Stimulated activated CD4-positive, alpha-beta T cell treated with anti-CD3 and anti-CD28 coated beads, Interleukin-2, amount 100 ng/mL, for 24 hours (primary cell): Measurements from ENCODE around the gene FAM20C.

ENCODE experiments used
- DNase-seq, 2 donors: peaks; one replicate each; pipeline ENCODE4 v3.0.0-alpha.2; 2020

FAM20C gene

DNA sequence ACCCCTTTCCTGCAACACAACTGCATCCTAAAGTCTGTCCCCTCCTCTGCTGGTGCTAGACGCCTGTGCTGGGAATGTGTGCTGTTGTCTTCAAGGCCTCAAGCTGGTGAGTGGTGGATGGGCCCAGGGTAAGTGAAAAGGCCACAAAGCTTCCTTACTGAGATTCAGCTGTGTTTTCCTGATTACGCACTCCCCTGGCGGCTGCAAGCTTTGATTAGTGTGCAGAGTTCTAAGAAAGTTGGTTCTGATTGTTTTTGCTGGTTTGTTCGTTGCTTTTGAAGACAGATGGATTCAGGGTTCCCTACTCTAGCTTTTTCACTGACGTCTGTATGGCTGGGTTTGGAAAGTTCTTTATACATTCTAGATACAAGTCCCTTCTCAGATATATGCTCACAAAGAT is 85.7 kb downstream of the FAM20C start:
- no peak for DNase-seq

DNA sequence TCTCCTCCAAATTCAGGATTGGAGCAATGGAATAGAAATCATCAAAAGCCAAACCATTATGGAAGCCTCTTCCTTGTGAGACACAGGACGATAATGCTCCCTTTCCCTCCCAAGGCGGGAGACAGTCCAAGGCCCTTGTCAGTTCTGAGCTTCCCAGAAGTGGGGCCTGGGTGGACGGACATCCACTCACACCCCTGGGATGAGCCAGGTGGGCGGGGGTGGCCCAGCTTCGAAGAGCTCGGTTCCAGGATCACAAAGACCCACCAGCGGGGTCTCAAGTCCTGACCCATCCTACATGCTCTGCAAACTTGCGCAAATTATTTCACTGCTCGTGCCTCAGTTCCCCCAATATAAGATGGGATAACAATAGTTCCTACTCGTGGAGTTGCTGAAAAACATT is 87.5 kb downstream of the FAM20C start:
- DNase-seq = no peak

DNA sequence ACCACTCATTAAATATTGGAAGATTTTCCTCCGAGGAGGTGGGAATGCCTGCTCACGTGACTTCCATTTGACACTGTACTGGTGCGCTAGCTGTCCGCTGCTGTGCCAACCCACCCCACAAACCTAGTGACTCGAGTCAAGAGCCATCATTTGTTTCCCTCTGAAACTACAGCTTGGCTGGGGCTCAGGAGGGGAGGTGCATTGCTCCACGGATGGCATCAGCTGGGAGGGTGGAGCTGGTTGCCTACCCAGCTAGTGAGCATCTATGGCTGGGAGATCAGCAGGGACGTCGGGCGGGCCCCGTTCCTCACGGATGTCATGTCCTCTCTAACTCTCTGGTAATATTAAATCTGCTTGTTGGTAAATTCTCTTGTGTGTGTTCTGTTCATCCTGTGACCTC is 88.1 kb downstream of the FAM20C start:
- no peak for DNase-seq

DNA sequence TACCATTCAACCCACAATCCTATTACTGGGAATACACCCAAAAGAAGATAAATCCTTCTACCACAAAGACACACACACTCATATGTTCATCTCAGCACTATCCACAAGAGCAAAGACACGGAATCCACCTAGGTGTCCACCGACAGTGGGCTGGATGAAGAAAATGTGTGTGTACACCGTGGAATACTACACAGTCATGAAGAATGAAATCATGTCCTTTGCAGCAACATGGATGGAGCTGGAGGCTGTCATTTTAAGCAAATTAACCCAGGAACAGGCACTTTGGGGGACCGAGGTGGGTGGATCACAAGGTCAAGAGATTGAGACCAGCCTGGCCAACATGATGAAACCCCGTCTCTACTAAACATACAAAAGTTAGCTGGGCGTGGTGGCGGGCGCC is 89.3 kb downstream of the FAM20C start:
- no peak for DNase-seq

DNA sequence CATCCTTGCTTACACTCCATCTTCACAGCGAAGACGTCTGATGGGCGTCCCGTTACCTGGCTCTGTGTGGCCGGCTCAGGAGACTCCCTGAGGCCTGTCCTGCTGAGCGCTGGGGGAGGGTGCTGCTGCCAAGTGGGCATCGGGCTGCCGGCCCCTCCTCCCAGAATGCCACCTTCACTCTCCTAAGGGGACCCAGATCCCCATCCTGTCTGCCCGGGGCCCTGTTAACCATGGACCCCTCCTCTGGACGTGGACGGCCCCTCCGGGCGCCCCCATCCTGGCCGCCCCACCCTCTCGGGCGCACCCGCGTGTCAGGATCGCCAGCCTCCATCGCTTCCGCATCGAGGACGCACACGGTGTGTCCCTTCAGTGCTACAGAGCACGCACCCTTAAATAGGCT is 90.2 kb downstream of the FAM20C start:
- no peak for DNase-seq

DNA sequence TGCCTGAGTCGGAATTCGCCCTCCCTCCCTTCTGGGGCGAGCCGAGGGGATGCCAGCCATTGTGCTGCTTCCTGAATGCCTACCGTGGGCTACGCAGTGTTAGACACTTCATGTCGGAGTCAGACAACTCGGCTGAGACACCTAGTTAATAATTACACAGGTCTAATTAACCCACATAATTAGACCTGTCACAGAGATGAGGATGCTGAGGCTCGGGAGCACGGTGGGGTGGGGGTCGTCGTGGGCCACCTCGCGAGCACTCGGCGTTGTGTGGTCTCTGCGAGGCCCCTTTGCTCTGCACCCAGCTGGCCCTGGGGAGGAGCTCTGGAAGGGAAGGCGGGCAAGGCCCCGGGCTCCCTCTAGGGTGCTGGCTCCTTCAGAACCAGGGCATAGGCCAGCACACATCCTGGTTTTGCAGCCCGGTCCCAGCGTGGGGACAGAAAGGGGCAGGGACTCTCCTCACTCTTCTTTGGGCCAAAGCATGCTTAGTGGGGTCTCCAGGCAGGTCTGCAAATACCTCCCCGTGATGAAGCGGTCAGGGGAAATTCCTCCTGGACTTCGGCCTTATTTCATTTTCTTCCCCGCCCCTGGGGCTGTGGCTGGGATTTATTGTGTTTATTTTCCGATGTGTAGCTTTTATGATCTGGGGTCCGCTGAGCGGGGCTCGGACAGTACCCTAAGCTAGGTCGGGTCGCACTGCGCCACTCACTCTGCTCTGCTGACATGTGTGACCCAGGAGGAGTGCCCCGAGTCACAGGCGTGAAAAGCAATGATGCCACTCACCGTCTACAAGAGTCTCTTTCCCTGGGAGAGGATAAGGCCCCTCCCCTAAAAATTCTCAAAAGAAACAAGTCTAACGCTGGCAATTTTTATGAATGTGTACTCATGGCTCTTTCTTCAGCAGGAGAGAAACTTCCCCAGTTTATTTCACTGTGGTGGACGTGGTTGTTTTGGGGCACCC is 92.7 kb downstream of the FAM20C start:
- DNase-seq = no peak

DNA sequence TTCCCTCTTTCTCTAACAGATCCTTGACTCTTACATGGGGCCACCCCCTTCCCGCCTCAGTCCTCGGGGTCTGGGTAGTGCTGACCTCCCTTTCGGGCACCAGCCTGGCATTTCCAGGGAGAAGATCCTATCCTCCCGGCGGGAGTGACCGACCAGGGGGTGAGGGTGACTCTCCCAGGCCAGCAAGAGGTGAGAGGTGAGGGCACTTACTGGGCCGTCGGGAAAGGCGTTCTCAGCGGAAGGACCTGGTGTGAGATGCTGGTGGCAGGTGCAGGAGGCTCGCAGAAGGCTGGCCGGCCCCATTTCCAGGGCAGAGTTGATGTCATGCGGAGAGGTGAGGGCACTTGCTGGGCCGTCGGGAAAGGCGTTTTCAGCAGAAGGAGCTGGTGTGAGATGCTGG is 93.4 kb downstream of the FAM20C start:
- DNase-seq = no peak

DNA sequence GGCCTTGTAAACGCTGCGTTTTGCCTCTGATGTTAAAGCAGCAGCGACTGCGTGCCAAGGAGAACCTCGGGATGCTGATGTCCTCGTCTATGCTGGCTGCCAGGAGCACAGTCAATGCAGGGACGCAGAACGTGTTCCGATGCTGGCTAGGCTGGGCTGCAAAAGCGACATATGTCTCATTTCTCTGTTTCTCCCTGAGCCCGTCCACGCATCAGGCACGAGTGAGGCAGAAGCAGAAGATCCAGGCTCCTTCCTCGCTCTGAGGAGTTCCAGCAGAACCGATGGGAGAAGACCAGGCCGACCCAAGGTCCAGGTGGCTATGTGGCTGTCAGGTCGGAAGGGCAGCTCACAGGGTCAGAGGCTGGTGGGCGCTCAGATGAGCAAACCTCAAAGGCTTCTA is 93.9 kb downstream of the FAM20C start:
- no peak for DNase-seq

DNA sequence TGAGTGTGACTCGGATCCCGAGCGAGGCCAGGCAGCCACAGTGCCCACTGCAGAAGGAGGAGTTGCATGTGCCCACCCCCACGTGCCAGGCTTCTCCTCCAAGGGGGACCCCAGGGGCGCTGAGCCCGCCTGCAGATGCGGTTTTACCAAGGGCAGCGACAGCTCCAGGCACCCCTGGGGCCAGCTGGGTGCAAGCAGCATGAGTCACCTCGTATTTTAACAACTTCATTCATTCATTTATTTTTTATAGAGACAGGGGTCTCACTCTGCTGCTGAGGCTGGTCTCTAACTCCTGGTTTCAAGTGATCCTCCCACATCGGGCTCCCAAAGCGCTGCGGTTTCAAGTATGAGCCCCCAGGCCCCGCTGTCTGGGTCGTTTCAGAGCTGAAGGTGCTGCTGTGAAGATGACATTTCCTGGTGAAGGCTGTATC is 96.3 kb downstream of the FAM20C start:
- DNase-seq = no peak

DNA sequence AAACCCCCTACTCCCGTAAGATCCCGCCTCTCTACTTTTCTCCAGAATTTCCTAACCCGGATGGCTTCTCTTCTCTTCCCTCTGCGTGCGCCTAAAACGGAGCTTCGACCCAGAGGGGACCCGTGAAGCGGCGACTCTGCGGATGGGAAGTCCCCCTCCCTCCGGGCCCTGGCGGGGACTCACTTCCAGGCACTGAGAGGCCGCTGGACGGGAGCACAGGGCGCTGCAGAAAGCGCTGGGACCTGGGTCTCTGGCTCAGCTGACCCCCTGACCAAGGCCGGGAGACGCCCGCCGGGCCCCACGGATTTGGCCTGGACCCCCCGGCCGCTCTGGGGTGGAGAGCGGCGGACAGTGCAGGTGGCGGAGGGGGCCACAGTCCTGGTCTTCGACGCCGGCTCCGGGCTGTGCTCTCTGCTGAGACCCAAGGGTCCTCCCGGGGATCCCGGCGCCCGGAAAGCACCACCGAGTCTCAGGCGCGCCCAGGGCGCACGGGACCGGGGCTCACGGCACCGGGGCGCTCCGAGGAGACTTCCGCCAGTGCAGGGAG is 96.9 kb downstream of the FAM20C start:
- no peak for DNase-seq

DNA sequence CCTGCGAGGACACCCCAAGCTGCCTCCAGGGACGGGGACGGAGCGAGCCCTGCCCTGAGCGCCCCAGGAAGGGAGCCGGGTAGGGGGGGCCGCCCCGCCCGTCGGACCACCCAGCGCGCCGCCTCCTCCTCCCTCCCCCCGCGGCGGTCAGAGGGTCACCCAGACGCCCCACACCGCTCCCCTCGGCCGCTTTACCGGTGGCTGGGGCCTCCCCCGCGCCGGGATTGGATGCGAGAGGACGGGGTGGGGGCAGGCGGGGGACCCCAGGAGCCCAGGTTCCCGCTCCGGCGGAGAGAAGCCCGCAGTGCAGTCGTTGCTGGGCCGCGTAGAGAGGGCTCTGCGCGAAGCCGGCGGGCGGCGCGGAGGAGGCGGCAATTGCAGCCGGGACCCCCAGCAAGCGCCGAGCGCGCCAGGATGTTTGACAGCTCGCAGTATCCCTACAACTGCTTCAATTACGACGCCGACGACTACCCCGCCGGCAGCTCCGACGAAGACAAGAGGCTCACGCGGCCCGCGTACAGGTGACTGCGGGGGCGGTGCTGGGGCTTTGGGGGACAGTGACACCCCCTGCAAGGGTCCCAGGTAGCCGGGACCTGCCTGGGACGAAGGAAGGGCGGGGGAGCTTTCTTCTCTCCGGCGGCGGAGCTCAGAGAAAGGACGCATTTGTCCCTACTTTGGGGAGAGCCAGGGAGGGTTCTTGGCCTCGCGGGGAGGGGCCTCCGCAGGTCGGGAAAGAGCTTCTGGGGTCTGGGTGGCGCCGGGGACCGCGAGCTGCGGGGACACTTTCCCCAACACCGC is 97.6 kb downstream of the FAM20C start, which contains the start of gene FOXL3:
TSS of gene FOXL3 (plus strand) at position 415 of the 798 bp plus-strand sequence. CDS start at position 415, 0 bp downstream.
- DNase-seq = no peak

DNA sequence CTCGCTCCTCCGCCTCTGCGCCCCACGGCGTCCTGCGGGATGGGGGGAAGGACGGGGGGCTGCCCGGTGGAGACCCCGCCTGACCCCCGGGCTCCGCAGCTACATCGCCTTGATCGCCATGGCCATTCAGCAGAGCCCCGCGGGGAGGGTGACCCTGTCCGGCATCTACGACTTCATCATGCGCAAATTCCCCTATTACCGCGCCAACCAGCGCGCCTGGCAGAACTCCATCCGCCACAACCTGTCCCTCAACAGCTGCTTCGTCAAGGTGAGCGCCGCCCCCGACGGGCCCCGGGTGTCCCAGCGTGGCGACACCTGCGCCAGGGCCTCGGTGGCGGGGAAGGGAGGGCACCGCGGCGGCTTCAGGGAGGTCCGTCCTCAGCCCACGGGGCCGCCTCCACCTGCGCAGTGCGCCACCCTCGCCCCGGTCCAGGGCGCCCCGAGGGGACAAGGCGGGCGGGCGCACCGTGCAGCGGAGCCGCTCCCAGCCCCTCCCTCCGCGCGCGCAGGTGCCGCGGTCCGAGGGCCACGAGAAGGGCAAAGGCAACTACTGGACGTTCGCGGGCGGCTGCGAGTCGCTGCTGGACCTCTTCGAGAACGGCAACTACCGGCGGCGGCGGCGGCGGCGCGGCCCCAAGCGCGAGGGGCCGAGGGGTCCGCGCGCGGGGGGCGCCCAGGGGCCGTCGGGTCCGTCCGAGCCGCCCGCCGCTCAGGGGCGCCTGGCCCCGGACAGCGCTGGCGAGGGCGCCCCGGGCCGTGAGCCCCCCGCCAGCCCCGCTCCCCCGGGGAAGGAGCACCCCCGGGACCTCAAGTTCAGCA is 98.4 kb downstream of the FAM20C start:
- no peak for DNase-seq

DNA sequence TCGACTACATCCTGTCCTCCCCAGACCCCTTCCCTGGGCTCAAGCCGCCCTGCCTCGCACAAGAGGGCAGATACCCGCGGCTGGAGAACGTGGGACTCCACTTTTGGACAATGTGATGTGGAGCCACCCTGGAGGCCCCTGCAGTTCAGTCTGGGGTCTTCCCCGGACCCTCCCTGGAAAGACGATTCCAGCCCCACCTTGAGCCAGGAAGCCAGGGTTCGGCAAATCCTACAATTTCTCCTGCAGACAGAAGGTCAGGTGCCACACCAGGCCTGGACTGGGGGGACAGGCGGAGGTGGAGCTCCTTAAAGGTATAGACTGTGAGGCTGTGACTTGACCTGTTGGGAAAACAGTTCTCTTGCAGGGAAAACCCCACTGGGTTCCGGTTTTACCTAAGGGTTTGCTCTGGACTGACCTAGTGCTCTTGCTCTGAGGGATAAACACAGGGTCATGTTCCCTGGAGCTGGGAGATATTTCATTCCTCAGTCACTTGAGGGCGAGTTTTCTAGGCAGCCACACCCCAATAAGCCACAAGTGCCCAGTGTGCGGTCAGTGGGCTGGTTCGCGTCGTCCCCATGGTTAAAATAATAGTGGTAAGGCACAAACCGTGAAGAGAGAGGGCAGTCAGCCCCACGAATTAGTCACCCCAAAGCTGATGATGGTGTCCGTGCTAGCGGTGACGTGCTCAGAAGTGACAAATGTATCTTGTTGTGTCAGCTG is 99.2 kb downstream of the FAM20C start:
- DNase-seq = no peak

DNA sequence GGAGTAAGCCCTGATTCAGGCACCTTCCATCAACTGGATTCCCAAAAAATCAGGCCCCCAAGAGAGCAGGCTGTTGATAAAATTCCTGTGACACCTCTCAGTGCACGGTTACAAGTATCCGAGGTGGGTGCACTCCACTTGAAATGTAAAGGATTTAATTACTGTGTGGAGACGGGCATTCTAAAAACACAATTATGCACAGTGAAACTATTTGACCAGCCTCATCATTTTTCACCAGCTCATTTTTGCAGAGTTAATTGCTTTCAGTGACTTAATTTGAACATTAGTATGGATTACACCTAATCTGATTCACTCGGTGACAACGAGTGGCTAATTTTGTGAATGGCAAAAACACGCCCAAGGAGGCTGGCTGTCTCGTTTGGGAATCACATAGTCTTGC is 99.9 kb downstream of the FAM20C start:
- no peak for DNase-seq

DNA sequence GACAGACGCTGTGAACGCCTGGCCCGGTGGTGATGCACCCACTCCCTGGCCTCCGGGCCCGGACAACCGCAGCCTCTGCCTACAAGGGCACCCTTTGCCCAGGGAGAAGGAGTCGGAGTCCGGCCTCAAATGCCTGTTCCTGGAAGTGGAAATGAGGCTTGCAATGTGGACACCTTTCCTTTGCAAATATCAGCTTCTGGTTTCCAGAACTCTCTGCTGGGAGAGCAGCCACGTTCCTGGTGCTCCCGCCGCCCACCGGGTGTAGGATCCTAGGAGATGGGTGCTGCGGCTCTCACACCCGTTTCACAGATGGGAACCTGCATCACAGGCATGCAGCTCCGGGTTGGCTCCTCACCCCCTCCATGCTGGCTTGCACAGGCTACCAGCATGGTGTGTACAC is 100.5 kb downstream of the FAM20C start:
- DNase-seq = no peak

DNA sequence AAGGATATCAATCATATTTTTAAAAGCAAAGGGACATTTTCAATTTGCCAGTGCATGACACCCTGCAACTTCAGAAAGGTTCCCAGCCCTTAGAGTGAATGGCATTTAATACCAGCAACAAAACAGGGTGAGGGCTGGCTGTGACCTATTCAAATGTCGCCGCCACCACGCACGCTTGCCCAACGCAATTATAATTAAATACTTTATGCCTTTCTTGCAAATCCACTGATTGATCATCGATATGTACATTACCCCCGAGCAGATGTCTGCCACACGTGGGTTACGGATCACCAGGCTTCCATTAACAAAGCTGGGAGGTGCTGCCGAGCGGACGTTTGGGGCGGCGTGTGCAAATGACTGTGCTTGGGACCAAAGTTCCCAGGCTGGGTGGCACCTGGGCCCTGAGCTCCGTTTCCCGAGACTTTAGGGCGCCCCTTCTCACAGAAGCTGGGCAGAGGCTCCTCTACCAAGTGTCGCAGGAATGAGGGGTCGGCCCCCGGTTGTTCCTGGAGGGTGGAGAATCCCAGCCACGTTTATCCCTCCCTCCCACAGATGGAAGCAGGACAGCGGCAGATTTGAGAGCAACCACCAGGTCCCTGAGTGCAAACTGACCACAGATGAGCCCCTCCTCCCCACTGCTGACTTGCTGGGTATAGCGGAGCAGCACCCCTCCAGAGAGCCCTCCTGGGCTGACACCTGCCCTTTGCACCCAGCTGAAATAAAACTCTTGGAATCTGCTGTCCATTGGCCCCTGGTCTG is 101.5 kb downstream of the FAM20C start:
- DNase-seq = no peak

DNA sequence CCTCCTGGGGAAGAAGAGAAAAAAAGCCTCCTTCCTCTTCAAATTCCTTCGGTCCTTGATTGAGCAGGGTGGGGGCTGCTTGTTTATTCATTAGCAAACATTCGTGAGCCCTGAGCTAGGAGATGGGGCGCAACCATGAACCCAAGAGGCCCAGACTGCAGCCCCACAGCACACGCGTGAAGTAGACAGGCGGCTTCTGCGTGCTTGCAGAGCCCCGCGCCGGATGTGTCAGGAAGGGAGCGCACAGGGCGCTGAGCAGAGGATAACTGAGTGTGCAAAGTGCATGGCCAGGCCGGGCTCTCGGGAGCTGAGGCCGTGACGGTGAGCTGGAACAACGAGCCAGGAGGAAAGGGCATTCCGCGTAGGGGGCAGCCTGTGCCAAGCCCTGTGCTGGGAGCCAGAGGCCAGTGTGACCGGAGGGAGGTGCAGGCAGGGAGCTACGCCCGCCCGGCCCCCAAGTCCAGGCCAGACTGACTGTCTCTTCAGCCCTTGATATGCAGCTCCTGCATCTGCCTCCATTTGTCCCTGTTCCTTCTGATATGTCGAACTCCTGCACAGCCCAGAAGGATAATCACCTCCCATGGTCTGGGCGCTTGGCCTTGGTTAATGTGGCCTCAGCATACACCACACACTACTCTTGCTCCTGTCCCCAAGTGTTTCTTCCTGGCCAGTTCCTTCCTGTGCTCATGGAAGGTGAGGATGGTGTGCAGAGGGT is 102.2 kb downstream of the FAM20C start:
- no peak for DNase-seq

DNA sequence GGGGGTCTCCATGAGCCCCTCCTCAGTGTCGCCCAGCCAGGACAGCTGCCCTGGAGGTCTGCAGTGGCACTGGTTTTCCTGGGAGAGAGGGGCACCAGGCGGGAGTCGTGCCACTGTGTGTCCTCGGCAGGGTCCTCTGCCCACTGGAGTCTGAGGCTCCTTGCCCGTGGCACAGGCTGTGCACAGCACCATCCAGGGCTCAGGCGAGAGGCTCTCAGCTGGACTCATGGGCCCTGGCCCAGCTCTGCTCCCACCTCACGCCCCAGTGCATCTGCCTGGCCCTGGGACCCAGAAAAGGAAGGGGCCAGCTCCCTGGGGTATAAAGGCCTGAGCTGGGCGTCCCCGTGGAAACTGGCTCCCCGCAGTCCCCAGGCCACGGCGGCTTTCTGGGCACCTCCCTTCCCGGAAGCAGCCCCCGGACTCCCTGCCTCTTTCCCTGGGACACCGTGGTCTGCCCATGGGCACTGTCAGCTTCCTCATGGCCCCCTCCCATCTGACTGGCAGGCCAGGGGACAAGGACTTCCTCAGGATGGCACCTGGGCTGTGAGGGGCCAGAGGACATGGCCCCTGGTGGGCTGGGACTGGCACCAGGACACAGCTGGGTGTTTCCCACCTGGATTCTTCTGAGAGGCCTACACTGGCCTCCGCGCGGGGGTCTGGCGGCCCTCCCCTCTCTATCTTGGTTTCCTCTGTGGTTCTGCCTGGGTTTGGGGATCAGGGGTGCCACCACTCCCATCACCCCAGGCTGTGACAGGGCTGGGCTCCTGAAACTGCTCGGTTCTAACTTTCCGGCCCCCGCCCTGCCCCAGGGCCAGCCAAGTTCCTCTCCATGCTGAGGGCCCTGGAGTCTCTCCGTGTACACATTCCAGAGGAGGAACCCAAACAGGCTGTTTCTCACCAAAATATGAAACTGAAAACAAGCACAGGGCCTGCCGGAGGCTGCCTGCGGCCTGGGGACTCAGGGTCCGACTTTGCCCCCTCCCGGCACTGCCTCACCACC is 103.1 kb downstream of the FAM20C start:
- DNase-seq = no peak

DNA sequence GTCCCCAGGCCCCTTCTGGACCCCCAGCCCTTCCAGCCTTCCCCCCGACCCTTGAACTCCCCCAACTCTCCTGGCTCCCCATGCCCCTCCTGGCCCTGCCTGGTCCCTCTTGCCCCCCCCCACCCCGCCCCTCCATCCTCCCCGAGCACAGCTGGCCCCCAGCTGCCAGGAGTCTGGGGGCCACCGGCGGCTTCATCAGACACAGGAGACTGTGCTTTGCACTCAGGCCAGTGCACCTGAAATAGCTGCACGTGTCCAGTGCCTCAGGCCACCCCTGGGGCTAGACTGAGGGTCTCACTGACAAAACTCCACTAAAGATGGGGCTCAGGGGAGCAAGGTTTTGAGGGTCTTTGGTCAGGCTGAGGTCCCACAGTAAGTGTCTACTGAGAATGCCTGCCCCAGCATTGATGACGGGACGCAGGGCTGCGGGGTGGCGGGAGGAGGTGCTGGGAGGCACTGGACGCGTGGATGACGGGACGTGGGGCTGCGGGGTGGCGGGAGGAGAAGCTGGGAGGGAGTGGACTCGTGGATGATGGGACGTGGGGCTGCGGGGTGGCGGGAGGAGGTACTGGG is 104.1 kb downstream of the FAM20C start:
- DNase-seq = no peak
